Activated CD8-positive, alpha-beta memory T cell treated with anti-CD3 and anti-CD28 coated beads for 4 hours (primary cell): ENCODE data around the gene SGCA.
A peak's percentile ranks its signal among the peaks of the same experiment; 100 is the strongest.

Experiments
- DNase-seq, 2 donors: peaks; one replicate each; pipeline ENCODE4 v3.0.0-alpha.2; 2020; ENCODE audit warnings: low read depth in 2 of 2

Gene SGCA

DNA sequence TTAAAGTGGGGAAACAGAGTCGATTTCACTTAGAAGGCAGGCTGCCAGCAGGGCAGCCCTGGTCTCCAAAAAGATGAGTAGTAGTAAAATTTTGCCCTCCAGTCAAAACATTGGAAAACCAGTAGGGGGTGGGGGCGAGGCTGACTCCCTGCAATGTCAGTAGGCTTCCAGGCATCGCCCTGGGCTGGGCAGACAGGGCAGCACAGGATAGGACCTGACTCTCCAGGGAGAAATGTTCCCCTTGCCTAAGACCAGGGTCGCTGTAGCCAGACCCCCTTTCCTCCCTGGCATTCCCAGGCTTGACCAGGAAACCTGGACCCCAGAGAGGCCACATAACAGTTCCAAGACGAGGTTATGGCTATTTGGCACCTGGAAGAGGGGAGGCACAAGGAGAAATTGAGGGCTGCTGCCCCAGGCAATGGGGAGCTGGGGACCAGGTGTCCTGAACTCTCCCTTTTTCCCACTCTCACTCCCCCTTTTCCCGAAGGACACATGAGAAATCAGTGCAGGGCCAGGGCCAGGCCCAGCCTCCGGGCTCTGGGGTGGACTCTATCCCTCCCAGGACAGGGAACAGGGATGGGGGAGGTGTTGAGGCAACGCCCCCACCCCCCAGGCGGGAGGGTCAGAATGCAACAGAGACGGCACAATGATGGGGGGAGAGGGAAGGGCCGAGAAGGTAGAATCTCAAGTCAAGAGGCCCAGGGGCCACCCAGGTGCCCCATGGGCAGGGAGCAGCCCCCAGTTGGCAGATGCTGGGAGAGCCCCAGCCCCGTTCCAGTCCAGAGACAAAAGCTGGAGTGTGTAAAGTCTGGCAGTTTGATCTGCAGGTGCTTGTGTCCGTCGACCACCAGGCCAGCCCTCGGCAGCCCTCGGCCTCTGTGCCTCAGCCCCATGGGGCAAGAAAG lies 31.3 kb upstream of the SGCA start:
- DNase-seq = no peak

DNA sequence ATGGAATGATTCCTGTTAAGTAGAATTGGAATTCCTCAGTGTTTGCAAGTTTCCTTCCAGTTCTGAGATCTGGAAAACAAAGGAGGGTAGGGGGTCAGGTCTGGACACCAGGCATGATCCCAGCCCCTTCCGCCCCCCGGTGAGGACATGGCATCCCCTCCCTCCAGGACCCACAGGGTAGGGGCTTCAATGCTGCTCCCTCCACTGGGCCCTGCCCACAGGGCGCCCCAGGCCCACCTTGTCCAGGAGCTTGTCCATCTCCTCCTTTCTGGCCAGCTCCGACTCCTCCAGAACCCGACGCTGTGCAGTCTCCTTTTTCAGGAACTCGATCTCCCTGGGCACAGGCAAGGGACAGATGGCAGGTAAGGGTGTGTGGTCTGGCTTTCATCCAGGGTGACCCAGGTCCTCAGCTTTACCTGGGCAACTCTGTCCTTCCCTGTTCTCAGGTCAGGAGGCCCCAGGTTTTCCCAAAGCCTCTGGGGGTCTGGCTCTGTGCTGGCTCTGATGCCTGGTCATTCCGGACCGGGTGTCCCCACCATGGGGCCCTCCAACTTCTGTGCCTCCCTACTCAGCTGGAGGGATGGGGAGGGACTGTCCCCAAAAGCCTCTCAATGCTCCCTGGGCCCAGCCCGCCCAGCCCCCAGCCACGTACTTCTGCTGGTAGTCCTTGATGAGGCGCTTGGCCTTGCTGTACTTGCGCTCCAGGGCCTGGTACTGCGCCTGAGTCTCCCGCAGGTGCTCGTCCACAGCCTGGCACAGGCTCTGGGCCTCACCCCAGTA lies 30.3 kb upstream of the SGCA start:
- no peak for DNase-seq

DNA sequence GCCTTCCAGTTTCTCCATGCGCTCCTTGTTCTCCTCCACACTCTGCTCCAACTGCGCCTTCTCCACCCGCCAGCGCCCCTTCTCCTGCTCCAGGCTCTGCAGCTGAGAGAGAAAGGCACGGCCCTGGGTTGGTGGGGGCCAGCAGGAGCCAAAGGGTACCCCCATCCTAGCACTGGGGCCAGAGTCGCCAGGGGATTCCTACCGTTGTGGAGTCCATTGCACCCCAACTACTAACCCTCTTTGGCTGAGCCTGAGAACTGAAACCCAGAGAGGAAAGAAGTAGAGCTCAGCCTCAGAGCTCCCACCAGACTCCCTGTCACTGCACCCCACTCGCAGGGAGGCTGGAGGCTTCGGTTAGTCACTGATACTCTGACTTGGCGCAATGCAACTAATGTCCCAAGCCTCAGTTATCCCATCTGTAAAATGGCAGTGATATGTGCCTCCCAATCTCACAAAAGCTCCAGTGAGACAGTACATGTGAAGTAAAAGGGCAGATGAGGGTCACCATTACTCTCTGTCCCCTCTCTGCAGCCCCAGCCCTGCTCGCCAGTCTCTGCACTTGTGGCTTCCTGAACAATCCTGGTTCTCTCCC lies 29.6 kb upstream of the SGCA start:
- no peak for DNase-seq

DNA sequence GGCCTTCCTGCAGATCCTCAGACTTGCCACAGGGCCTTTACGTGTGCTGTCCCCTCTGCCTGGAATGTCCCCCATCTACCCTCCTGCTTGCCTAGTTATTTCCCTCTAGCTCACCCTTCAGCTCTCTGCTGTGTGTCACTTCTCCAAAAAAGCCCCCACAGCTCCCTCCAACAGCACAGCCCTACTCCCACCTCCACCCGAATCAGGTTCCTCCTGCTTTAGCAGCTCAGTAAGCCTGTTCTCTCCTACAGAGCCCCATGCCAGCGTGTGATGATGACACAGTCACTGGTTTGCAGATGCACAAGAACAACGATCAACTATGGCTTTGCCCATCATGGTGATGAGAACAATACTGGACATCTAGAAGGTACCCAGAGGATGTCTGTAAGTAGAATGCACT lies 28.8 kb upstream of the SGCA start:
- DNase-seq = no peak

DNA sequence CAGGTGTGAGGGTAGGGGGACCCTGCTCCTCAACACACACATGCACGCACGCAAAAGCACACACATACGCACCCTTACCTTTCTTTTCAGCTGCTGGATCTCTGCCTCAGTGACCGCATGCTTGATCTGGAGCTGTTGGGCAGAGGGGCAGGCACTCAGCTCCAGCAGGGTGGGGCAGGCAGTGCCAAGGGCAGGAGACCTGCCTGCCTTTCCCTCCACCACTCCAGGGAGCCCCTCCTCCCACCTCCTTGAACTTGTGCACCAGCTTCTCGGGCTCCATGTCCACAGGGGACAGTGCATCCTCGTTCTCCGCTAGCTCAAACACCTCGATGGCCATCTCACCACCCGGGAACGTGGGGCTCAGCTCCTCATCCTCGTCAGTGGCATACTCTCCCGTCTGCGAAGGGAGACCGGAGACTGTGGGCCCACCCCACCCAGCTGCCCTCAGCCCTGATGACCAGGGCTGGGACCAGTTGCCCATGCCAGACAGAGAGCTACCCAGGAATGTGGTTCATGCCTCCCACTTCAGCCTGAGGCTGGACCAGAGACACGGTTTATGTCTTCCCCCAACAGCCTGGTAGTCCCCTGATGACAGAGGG lies 26.5 kb upstream of the SGCA start:
- DNase-seq = no peak

DNA sequence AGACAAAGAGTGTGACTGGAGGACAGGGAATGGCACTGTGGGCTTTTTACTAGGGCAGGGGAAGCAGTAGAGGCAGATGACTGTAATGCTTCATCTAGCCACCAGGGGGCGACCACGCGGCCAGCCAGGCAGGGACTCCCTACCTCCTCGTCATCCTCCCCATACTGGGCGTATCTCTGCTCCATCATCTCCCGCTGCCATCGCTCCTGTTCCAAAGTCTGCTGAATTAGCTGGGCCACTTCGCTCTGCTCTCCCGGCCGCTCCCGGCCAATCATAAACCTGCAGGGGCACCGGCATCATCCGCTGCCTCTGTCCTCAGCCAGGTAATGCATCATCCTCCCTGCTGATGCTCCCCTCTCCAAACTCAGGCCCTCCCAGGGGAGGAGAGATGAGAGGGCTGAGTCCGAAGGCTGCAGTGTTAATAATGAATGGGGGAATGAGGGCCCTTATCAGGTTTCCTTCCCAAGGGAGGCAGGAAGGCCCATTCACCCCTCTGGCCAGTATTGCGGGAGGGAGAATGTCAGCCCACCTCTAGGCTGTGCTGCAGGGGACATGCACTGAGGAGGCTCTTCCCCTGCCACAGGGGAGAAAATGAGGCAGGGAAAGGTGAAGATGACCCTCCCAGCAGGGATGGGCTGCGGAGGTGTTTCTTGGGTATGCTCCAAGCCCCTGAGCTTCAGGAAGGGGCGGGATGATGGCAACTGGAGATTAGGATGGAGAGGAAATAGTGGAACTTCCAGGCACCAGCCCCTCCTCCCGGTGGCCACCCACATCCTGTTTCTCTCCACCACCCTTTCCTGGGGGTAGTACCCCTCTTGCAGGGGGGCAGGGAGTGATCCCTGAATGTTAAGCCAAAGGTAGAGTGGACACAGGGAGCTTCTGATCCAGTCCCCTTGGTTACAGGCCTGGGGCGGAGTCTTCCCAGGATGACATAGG lies 25.6 kb upstream of the SGCA start:
- DNase-seq = peak; percentile 61 to 63

DNA sequence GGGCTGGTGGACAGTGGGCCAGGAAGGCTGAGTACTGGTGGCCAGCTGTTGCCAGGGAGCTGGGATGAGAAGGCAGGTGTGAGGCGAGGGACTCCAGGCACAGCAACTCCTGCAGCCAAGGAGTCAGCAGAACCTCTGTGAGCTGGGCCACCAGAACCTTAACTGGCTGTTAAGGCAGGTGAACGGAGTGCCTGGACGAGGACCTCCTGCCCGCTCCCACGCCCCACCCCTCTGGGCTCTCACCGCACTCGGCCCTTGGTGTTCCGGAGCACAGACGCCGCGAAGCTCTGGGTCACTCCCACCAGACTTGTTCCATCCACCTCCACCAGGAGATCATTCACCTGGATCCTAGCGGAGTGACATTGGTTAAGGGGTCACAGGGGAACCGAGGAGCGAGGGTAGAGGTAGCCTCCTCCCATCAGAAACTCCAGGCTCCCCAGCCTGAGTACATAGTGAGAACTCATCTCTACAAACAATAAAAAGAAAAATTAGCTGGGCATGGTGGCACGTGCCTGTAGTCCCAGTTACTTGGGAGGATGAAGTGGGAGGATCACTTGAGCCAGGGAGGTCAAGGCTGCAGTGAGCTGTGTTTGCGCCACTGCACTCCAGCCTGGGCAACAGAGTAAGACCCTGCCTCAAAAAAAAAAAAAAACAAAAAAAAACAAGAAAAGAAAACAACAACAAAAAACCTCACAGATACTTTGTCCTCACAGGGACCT lies 24.6 kb upstream of the SGCA start:
- DNase-seq = no peak

DNA sequence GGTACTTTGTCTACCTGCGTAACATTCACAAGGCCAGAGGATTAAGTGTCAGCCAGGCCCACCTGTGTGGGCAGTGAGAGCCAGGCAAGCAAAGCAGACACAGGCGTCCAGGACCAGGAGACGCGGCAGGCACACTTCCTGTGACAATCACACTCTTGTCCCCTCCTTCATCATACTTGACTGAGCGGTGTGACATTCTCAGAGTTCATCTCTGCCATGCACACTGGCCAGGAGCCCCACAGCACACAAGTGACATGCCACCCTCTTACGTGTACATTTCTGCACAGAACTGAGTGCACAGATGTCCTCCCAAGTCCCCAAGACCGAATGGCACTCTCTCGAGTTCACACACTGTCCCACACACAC lies 24.1 kb upstream of the SGCA start:
- no peak for DNase-seq

DNA sequence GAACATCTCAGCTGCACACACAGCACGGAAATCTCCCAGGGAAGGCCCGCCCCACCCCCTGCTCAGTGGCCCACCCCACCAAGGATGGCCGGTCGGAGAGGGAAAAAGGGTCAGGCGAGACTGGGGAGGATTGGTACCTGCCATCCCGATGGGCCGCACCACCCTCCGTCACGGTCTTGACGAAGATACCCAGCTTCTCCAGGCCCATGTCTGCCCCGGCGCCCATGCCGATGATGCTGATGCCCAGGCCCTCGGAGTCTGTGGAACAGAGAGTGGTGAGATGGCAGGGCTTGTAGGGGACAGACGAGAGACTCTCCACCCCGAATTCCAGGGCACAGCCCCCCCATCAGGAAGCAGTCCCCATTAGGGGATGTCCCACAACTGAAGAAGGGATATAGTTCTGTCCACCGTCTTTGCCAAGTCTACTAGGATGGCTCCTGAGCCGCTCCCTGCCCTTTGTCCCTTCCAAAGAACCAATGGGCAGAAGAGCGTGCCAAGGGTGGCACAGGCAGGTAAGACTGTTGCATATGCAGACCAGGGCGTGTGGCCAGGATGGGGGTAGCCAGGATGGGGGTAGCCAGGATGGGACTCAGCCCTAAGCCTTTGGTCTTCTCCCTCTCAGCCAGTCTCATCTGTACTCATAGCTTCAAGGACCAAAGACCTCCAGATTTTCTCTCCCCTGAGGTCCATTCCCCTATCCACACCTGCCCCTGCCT lies 22.2 kb upstream of the SGCA start:
- no peak for DNase-seq

DNA sequence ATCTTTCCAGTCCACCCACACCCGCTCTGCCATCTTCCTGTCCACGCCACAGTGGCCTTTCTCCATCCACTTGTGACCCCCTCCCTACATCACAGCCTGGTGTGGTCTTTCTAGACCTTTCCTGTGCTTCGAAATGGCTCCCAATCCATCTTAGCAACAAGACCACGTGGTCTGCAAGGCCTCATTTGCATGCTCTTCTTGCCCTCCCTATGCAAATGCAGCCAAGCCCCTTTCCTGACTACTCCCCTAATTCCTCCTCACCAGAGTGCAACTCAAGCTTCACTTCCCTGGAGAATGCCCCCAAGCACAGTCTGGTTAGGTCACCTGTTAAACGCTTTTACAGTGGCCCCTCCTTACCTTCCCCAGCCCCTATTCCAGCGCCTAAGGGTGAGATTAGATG lies 21.4 kb upstream of the SGCA start:
- DNase-seq = no peak

DNA sequence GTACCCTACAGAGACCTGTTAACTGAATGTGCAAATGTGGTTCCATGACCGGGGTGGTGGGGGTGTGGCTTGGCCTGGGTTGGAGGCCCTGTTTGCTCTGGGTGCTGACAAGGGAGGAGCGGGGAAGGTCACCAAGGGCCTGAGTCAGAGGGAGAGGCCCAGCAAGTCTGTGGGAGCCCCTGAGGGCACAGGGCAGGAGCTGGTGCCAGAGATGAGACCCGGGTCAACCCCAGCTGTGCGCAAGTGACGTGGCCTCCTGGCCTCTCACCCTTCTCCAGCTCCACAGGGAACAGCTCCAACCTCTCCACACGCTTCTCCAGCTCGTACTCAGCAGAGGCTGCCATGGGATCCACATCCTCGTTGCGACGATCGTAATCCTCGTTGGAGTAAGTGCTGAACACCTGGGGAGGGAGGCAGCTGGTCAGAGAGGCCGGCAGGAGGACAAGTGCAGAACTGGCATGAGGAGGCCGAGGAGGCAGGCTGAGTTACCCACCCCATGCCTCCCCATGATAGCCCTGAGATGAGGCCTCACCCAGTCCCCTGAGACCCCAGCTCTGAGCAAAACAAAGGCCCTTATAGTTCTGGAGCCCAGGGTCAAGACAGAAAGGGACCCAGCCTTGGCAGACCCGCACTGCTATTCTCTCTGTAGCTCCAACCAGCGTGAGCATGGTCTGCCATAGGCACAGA lies 20.8 kb upstream of the SGCA start:
- DNase-seq = no peak

DNA sequence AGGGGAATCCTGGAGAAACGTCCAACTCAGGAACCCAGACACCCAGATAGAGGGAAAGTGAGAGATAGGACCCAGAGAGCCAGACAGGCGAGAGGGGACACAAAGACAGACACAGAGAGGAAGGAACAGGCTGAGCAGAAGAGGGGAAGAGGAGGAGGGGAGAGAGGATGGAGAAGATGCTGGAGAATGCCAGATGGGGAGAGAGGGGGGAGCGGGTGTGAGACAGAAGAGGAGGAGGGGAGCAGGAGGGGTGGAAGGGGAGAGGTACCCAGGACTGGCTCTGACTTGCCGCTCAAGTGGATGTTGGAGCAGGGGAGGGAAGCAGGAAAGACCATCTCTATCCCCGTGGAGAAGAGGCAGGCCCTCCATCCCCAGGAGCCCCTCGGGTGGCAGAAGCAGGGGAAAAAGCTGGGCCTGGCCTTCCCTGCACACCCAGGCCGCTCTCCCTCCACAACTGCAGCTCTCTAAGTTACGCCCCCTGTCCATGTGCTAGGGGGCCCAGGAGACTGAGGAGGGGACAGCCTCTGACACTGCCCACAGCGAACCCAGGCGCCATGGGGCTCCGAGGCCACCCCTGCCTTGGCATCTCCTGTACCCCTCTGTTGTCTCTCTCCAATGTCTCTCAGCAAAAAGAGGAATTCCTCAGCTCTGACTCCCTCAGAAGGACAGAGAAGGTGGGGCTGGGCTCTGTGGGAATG lies 20.1 kb upstream of the SGCA start:
- no peak for DNase-seq

DNA sequence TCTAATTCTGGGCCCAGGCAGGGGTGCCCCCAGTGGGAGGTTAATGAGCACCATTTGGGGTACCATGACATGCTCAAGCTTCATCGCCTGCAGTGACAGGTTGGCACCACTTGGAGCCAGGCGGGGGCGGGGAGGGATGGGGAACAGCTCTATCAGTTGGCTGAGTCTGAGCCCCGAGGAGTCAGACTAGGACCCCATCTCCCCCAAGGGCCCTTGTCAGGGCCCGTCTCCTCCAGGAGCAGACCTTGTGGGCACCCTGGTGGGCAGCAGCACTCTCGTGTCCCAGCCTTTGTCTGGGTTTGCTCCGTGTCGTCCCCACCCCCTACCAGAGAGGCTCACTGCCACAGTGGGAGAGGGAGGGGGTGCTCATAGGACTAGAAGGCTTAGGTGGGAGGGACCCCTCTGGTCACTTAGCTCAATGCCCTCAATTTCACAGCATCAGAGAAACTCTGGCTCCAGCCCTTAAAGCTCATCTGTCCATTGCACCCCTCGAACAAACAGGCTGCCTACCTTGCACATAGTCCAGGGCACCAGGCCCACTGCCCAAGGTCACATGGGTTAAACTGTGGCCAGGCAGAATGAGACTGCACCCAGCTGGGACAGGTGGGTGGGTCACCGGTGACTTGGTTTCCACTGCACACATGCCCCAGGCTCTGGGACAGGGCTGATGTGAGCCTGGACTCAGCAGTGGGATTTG lies 19.4 kb upstream of the SGCA start:
- DNase-seq = no peak

DNA sequence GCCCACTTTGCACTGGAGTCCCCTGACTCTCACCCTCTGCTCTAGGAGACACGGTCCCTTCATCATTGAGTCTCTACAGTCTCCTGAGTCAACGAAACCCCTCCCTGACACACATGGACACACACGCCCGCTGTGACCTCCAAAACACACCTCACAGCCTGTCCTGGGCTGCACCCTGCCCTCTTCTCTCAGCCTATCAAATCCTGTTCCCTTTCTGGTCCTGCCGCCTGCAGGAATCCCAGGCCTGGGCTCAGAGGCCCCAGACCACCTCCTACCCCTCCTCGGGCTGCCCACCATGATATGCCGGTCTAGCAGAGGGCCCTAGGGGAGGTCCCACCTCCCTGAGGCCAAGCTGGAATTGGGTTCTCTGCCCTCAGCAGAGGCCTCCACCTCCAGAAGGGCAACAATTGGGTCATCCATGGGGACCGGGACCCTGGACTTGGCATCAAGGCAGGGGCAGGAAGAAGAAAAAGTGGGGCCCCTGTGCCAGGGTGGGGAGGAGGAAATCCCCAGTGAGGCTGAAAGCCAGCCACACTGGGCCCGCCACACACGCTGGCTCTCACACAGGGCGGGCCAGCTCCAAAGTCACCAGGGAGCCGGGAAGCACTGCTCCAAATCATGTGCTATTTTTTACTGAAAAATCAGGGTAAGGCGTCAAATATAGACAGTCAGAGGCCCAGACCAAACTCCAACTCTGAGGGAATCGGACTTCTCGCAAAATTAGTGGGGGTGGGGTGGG lies 18.7 kb upstream of the SGCA start:
- no peak for DNase-seq

DNA sequence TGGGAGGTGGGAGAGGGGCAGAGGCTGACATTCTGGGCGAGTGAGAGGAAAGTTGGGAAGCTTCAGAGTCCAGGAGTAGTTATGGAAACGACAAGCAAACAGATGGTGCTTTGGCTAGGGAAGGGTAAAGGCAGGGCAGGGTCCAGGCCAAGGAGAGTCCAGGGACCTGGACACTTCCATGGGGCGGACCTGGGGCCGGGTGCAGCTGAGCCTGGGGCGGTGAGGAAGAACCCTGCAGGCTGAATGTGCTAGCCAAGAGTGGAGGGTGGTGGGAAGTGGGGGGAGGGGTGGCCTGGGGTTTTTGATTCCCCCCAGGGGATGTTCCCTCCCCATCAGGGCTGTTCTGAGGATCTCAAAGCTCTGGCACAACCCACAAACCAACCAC lies 18.0 kb upstream of the SGCA start:
- no peak for DNase-seq

DNA sequence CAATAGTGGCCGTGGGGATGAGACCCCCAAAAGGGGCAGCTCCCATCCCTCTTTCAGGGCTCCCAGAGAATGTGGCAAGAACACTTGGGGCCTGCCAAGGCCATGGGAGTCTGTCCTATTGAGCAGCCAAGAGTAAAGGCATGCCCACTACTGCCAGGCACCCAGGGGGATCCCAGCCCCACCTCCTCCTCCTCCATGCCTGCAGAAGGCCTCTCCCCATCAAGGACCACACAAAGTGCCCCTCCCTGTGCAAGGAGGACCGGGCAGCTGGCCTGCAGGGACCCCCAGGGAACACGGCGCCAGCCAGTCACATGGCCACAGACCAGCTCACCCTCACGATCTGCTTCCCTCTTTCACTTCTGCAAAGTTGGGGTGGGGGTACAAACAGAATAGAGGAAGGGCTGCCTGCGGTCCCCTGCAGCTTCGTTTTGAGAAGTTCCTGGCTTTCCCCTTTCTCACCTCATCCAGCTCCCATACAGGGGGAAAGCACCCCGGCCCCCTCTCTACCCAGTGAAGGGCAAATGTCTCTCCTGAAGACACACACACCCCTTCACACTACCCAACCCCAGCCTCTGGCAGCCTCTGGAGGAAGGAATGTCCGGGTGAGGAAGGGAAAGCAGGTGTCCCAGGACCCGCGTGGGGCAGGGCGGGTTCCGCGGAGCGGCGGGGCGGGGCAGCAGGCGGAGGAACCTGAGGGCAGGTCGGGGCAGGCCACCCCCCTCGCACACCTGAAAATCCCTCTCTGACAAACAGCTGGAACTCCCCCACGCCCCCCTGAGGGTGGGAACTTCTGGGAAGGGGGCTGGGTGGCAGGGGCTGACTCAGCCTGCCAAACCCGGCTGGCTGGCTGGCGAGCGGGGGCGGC lies 17.3 kb upstream of the SGCA start:
- DNase-seq = peak; percentile 74 to 80

DNA sequence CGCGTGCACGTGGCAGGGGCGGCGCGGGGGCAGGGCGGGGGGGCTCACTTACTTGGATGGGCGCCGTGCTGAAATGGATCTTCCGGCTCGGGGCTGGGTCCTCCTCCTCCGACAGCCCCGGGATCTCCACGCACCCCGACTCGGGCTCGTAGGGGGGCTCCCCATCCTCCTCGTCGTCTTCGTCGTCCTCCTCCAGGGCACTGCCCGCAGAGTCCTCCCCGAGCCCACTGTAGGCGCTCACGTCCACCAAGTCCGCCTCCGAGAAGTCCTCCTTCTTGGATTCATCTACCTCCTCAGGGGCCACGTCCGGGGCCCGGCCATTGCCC lies 16.8 kb upstream of the SGCA start:
- DNase-seq = no peak
